Liver (tissue), 3 donors: Measurements from ENCODE around the gene MIPEP.

Experiments
- EGR1 ChIP-seq, 2 donors: IDR thresholded peaks; 2 replicates each; pipeline ENCODE4 v1.6.1; 2016 to 2018; ENCODE audit warnings: antibody characterized with exemption in 2 of 2, low read depth in 2 of 2
- GABPA ChIP-seq, 2 donors: IDR thresholded peaks in 1 of 2; conservative IDR thresholded peaks in 1 of 2; 2 replicates each; pipeline ENCODE4 v1.6.1; 2016; ENCODE audit warnings: antibody characterized with exemption in 2 of 2, mild to moderate bottlenecking in 1 of 2, moderate library complexity in 1 of 2
- RAD21 ChIP-seq, 2 donors: IDR thresholded peaks; 2 replicates each; pipeline ENCODE4 v1.6.1; 2016; ENCODE audit warnings: antibody characterized with exemption in 2 of 2, mild to moderate bottlenecking in 2 of 2
- TAF1 ChIP-seq: conservative IDR thresholded peaks from 2 replicates; pipeline ENCODE4 v1.6.1; 2016; ENCODE audit warnings: antibody characterized with exemption, mild to moderate bottlenecking
- YY1 ChIP-seq: IDR thresholded peaks from 2 replicates; pipeline ENCODE4 v1.6.1; 2016; ENCODE audit warnings: antibody characterized with exemption, mild to moderate bottlenecking
- TF ChIP-seq, protein P1 (sequence below): fragments of 150-350 bp; IDR thresholded peaks from 2 replicates; pipeline ENCODE4 v1.5.1; 2017; ENCODE audit warnings: improper control_type of control experiment, low read depth, low read length; ENCODE audit not compliant: missing input control
- TF ChIP-seq, protein P2 (sequence below): IDR thresholded peaks from 2 replicates; pipeline ENCODE4 v1.6.1; 2016; ENCODE audit warnings: antibody characterized with exemption, mild to moderate bottlenecking
- TF ChIP-seq, protein P3 (sequence below): IDR thresholded peaks from 2 replicates; pipeline ENCODE4 v1.6.1; 2016; ENCODE audit warnings: antibody characterized with exemption
- TF ChIP-seq, protein P4 (sequence below): IDR thresholded peaks from 2 replicates; pipeline ENCODE4 v1.6.1; 2016; ENCODE audit warnings: antibody characterized with exemption
- donor health status: healthy.
- donor health status: healthy.

DNA sequence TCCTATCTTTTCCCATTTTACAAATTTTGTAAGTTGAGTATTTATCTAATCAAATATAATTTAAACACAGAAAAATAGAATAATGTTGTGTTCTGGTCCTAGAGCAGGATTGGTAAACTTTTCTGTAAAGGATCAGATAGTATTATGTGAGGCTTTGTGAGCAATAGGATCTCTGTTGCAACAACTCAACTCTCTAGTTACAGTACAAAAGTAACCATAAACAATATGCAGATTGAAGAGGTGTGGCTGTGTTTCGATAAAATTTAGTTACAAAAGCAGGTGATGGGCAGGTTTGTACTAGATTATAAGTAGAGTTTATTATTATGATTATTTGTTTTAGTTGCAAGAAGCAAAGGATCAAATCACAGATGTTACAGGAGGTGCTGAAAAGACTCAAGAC, 23.3 kb upstream of the MIPEP start:
- TF ChIP-seq, protein P1, sequence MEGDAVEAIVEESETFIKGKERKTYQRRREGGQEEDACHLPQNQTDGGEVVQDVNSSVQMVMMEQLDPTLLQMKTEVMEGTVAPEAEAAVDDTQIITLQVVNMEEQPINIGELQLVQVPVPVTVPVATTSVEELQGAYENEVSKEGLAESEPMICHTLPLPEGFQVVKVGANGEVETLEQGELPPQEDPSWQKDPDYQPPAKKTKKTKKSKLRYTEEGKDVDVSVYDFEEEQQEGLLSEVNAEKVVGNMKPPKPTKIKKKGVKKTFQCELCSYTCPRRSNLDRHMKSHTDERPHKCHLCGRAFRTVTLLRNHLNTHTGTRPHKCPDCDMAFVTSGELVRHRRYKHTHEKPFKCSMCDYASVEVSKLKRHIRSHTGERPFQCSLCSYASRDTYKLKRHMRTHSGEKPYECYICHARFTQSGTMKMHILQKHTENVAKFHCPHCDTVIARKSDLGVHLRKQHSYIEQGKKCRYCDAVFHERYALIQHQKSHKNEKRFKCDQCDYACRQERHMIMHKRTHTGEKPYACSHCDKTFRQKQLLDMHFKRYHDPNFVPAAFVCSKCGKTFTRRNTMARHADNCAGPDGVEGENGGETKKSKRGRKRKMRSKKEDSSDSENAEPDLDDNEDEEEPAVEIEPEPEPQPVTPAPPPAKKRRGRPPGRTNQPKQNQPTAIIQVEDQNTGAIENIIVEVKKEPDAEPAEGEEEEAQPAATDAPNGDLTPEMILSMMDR = no peak
- TF ChIP-seq, protein P2, sequence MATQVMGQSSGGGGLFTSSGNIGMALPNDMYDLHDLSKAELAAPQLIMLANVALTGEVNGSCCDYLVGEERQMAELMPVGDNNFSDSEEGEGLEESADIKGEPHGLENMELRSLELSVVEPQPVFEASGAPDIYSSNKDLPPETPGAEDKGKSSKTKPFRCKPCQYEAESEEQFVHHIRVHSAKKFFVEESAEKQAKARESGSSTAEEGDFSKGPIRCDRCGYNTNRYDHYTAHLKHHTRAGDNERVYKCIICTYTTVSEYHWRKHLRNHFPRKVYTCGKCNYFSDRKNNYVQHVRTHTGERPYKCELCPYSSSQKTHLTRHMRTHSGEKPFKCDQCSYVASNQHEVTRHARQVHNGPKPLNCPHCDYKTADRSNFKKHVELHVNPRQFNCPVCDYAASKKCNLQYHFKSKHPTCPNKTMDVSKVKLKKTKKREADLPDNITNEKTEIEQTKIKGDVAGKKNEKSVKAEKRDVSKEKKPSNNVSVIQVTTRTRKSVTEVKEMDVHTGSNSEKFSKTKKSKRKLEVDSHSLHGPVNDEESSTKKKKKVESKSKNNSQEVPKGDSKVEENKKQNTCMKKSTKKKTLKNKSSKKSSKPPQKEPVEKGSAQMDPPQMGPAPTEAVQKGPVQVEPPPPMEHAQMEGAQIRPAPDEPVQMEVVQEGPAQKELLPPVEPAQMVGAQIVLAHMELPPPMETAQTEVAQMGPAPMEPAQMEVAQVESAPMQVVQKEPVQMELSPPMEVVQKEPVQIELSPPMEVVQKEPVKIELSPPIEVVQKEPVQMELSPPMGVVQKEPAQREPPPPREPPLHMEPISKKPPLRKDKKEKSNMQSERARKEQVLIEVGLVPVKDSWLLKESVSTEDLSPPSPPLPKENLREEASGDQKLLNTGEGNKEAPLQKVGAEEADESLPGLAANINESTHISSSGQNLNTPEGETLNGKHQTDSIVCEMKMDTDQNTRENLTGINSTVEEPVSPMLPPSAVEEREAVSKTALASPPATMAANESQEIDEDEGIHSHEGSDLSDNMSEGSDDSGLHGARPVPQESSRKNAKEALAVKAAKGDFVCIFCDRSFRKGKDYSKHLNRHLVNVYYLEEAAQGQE = no peak
- TF ChIP-seq RAD21 (IDR thresholded peaks at IDR 0.05) (no peak), GABPA (IDR thresholded peaks at IDR 0.05 in 1 of 2, conservative IDR thresholded peaks at IDR 0.05 in 1 of 2) (no peak), YY1 (no peak), EGR1 (IDR thresholded peaks at IDR 0.05; ENCODE audit: low read depth in 2 of 2) (no peak), TAF1 (no peak)
- TF ChIP-seq, protein P3, sequence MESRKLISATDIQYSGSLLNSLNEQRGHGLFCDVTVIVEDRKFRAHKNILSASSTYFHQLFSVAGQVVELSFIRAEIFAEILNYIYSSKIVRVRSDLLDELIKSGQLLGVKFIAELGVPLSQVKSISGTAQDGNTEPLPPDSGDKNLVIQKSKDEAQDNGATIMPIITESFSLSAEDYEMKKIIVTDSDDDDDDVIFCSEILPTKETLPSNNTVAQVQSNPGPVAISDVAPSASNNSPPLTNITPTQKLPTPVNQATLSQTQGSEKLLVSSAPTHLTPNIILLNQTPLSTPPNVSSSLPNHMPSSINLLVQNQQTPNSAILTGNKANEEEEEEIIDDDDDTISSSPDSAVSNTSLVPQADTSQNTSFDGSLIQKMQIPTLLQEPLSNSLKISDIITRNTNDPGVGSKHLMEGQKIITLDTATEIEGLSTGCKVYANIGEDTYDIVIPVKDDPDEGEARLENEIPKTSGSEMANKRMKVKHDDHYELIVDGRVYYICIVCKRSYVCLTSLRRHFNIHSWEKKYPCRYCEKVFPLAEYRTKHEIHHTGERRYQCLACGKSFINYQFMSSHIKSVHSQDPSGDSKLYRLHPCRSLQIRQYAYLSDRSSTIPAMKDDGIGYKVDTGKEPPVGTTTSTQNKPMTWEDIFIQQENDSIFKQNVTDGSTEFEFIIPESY = no peak
- TF ChIP-seq, protein P4, sequence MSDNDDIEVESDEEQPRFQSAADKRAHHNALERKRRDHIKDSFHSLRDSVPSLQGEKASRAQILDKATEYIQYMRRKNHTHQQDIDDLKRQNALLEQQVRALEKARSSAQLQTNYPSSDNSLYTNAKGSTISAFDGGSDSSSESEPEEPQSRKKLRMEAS = no peak
